GM19467 (cell line): ENCODE measurements around the gene TMEM213.
"Not testable (repeated sequence)": the region's sequence is repeated elsewhere in the genome, so short reads cannot be mapped to it uniquely, and the experiment has no call there.

ENCODE experiments used
- ATAC-seq: cut with Tn5 transposase; IDR thresholded peaks from one replicate; pipeline ENCODE4 v1.9.1; 2021; ENCODE audit warnings: mild to moderate bottlenecking, moderate library complexity; ENCODE audit not compliant: unreplicated experiment

Gene TMEM213

GRCh38 chr7:138796038-138796615 lies 1.7 kb upstream of the TMEM213 start:
- ATAC-seq: no peak

DNA sequence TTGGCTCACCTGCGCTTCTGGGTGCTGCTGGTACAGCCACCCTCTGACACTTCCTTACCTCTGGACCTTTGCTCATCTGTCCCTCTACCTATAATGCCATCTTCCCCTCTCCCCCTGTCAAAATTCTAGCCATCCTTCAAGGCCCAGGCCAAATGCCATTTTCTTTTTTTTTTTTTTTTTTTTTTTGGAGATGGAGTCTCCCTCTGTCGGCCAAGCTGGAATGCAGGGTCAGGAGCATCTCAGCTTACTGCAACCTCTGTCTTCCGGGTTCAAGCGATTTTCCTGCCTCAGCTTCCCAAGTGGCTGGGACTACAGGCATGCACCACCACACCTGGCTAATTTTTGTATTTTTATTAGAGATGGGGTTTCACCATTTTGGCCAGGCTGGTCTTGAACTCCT lies 748 bp upstream of the TMEM213 start:
- ATAC-seq: not testable (repeated sequence)

DNA sequence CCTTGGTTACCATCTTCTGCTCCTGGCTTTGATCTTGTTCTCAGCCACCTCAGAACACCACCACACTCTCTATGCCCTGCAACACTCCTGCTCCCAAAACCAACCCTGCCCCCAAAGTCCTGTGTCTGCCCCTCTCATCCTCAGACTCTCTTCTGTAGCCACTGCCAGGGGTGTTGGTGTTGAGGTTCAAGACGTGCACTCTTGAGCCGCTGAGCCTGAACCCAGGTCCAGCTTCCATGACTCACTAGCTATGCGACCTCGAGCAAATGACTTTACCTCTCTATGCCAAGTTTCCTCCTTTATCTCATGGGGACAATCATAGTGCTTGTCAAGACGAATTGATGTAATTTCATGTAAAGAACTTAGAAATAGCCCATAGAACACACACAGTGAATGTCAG lies 1.0 kb downstream of the TMEM213 start:
- ATAC-seq: no peak

GRCh38 chr7:138799336-138800000 lies 1.7 kb downstream of the TMEM213 start:
- ATAC-seq: no peak

DNA sequence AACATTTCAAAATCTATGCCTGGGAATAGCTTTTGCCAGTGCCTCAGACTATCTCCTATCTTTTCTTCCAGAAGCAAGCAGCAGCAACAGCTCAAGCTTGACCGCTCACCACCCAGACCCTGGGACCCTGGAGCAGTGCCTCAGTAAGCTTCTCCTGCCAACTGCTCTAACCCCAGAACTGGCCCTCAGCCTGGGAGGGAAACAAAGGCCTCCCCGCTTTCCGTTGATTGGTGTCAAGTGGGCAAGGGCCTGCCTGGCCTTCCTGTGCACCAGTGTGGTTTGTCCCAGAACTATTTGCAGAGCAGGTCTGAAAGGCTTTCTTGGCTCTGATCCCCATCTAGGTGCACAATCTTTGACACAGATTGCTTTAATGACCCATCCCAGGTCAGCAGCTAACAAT lies 3.5 kb downstream of the TMEM213 start:
- ATAC-seq: no peak

- no peak for ATAC-seq
These were observed 4.9 kb downstream of the TMEM213 start for GRCh38 chr7:138802706-138803105.

DNA sequence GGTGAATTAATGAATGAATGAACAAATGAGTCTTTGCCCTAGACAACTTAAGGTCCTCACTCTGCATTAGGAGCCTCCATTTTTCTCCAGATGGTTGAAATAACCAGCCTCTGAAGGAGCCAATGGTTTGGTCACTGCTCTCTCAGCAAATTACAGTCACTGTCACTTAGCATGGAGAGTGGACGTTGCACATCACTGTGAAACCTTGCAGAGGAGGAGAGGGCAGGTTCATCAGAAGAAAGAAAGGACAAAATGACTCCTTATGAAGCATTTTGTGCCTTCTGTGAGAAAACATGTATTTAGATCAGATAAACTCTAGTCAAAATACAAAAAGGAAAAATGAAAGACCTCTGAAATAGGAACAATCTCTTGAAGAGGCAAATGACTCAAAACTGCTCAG lies 6.8 kb downstream of the TMEM213 start:
- ATAC-seq: no peak

GRCh38 chr7:138809346-138809745 lies 11.6 kb downstream of the TMEM213 start:
- ATAC-seq: no peak

DNA sequence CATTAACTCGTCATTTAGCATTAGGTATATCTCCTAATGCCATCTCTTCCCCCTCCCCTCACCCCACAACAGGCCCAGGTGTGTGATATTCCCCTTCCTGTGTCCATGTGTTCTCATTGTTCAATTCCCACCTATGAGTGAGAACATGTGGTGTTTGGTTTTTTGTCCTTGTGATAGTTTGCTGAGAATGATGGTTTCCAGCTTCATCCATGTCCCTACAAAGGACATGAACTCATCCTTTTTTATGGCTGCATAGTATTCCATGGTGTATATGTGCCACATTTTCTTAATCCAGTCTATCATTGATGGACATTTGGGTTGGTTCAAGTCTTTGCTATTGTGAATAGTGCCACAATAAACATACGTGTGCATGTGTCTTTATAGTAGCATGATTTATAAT lies 13.5 kb downstream of the TMEM213 start:
- not testable (repeated sequence) for ATAC-seq

GRCh38 chr7:138813945-138814344 lies 16.2 kb downstream of the TMEM213 start:
- ATAC-seq: no peak

- ATAC-seq: no peak
These were observed 17.1 kb downstream of the TMEM213 start for GRCh38 chr7:138814816-138815332.

GRCh38 chr7:138816650-138817049 lies 18.9 kb downstream of the TMEM213 start:
- ATAC-seq: no peak

DNA sequence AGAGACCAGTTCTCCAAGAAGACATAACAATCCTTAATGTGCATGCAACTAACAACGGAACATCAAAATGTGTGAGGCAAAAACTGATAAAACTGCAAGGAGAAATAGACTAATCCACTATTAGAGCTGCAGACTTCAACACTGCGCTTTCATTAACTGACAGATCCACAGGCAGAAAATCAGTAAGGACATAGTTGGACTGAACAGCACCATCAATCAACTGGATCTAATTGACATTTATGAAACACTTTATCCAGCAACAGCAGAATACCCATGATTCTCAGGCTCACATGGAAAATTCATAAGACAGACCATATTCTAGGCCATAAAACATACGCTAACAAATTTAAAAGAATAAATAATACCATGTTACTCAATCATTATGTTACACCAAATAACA lies 21.8 kb downstream of the TMEM213 start:
- ATAC-seq: no peak

- no peak for ATAC-seq
These were observed 24.1 kb downstream of the TMEM213 start for GRCh38 chr7:138821912-138822311.

- no peak for ATAC-seq
These were observed 25.2 kb downstream of the TMEM213 start for GRCh38 chr7:138822867-138823535.

- no peak for ATAC-seq
These were observed 27.4 kb downstream of the TMEM213 start for GRCh38 chr7:138825049-138825721.

DNA sequence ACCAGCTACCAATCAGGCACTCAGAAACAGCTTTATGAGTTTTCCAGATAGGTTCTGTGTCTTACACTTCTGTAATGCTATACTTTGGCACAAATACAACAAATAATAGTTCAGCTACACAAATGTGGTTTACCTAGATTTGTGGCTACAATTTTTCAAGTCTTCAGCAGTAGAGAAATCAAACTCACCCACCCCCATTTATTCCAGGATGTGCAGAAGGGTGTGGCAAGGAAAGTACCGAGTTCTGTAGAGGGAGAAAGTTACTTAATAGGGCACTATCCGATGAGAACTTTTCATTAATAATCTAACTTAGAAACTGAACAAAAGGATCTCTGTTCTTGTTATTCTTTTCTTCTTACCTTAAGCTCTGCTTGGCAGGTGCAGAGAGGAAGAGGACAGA lies 30.5 kb downstream of the TMEM213 start:
- no peak for ATAC-seq

- ATAC-seq: no peak
These were observed 31.5 kb downstream of the TMEM213 start for GRCh38 chr7:138829335-138829734.

DNA sequence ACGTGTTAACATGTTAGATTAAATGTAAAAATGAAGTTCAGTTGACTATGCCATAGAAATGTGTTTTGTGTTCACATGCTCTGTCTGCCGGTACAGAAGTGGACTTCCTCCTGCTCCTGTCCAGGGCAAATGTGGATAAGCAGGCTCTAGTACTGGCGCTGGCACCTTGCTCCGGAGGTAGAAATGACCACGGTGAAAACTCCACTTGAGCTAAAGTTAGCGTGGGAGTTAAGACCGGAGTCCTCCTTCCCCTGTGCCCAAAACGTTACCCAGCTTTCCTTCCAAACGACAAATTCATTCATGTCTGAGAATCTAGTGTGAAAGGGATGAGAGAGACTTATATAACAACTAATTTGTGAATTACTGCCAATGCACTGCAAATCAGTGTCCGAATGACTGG lies 35.2 kb downstream of the TMEM213 start:
- ATAC-seq: no peak

DNA sequence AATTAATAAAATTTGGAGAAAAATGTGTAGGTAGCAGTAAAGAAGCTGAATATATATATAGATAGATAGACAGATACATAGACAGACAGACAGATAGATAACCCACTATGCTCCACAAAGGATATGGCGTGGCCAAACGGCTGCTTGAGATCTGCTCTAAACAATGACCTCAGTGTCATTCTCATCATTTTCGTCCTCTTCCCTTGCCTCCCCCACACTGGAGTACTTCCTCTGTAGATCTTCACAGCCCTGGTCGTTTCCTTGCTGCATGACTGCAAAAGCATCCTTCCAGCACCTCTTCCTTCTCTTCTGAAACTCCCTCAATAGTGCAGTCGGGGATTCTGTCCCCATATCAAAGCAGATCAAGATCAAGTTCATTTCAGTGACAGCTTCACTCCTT lies 35.8 kb downstream of the TMEM213 start:
- ATAC-seq: no peak

DNA sequence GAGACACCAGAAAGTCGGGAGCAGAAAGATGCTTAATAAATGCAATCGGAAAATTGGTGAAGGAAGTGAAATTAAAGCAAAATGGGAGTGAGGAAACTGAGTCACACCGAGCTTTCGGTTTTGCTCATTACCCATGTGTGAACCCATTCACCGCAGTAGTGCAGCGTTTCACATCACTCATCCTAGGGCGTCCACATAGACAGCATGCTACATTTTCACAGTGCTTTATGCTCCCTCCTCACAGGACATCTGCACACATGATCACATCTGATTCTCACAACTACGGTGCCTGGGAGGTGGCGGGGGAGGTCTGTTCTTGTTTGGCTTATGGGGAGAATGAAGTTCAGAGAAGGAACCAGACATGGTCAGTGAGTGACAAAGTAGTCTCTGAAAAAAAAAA lies 36.8 kb downstream of the TMEM213 start:
- ATAC-seq: no peak

- ATAC-seq: no peak
These were observed 37.3 kb downstream of the TMEM213 start for GRCh38 chr7:138835087-138835486.
